HG03354 (cell line): ENCODE measurements around the gene PCDHGA6.
"Not testable (repeated sequence)": the region's sequence is repeated elsewhere in the genome, so short reads cannot be mapped to it uniquely, and the experiment has no call there.

Experiments
- ATAC-seq: cut with Tn5 transposase; IDR thresholded peaks from one replicate; pipeline ENCODE4 v1.9.1; 2021; ENCODE audit warnings: mild to moderate bottlenecking; ENCODE audit not compliant: unreplicated experiment, poor library complexity, severe bottlenecking

Gene PCDHGA6

GRCh38 chr5:141356950-141357349 is 16.7 kb upstream of the PCDHGA6 start:
- no peak for ATAC-seq

- peak; percentile 65 for ATAC-seq
Observed at GRCh38 chr5:141359790-141360426, 13.8 kb upstream of the PCDHGA6 start, which contains the start of gene PCDHGB2. TSS of gene PCDHGB2 (plus strand) at chr5:141359994. CDS start at chr5:141360136, 142 bp downstream.

- ATAC-seq = no peak
Observed at GRCh38 chr5:141360685-141361084, 13.0 kb upstream of the PCDHGA6 start.

GRCh38 chr5:141362719-141363118 is 11.0 kb upstream of the PCDHGA6 start:
- ATAC-seq = no peak

GRCh38 chr5:141363952-141364660 is 9.6 kb upstream of the PCDHGA6 start, which contains the start of gene PCDHGA5:
TSS of gene PCDHGA5 (plus strand) at chr5:141364162. CDS start at chr5:141364331, 169 bp downstream.
- no peak for ATAC-seq

GRCh38 chr5:141366016-141366896 is 7.4 kb upstream of the PCDHGA6 start:
- ATAC-seq = no peak

- peak; percentile 69 for ATAC-seq
Observed at GRCh38 chr5:141369994-141370848, 3.5 kb upstream of the PCDHGA6 start, which contains the start of gene PCDHGB3. TSS of gene PCDHGB3 (plus strand) at chr5:141370242. CDS start at chr5:141370395, 153 bp downstream.

GRCh38 chr5:141371572-141372475 is 1.9 kb upstream of the PCDHGA6 start:
- ATAC-seq = no peak

GRCh38 chr5:141374627-141375026 is 936 bp downstream of the PCDHGA6 start:
- no peak for ATAC-seq

- ATAC-seq = not testable (repeated sequence)
Observed at GRCh38 chr5:141375444-141376155, 1.9 kb downstream of the PCDHGA6 start.

GRCh38 chr5:141382469-141383294 is 9.0 kb downstream of the PCDHGA6 start, which contains the start of gene PCDHGA7:
TSS of gene PCDHGA7 (plus strand) at chr5:141382742. CDS start at chr5:141382900, 158 bp downstream.
- no peak for ATAC-seq

- no peak for ATAC-seq
Observed at GRCh38 chr5:141383345-141383744, 9.7 kb downstream of the PCDHGA6 start.

- no peak for ATAC-seq
Observed at GRCh38 chr5:141384471-141385267, 11.0 kb downstream of the PCDHGA6 start.

- peak; percentile 98 for ATAC-seq
Observed at GRCh38 chr5:141387557-141388311, 14.0 kb downstream of the PCDHGA6 start, which contains the start of gene PCDHGB4. TSS of gene PCDHGB4 (plus strand) at chr5:141387698. CDS start at chr5:141387885, 187 bp downstream.

GRCh38 chr5:141388661-141389060 is 15.0 kb downstream of the PCDHGA6 start:
- no peak for ATAC-seq
